KMS-11 (cell line): ENCODE measurements around the gene SERPINB4.
"Not testable (repeated sequence)": the region's sequence is repeated elsewhere in the genome, so short reads cannot be mapped to it uniquely, and the experiment has no call there.

ENCODE experiments used
- H2AFZ ChIP-seq: fragments of 200-600 bp; sonication (generic); 2 replicates; pipeline ENCODE4 v1.6.1; 2016; ENCODE audit warnings: antibody characterized with exemption, mixed run types, low read depth
- H3K27ac ChIP-seq: fragments of 200-600 bp; sonication (generic); 2 replicates; pipeline ENCODE4 v1.6.1; 2016; ENCODE audit warnings: mild to moderate bottlenecking, mixed run types
- H3K27me3 ChIP-seq: fragments of 200-600 bp; sonication (generic); 2 replicates; pipeline ENCODE4 v1.6.1; 2017; ENCODE audit warnings: mild to moderate bottlenecking, low read depth, mixed run types, moderate library complexity; ENCODE audit not compliant: insufficient read depth
- H3K36me3 ChIP-seq: fragments of 200-600 bp; sonication (generic); 2 replicates; pipeline ENCODE4 v1.6.1; 2017; ENCODE audit warnings: mild to moderate bottlenecking, mixed run types; ENCODE audit not compliant: insufficient read depth
- H3K4me1 ChIP-seq: fragments of 200-600 bp; sonication (generic); 2 replicates; pipeline ENCODE4 v1.6.1; 2016; ENCODE audit warnings: mild to moderate bottlenecking, low read depth, mixed run types; ENCODE audit not compliant: poor library complexity, severe bottlenecking
- H3K4me2 ChIP-seq: fragments of 200-600 bp; sonication (generic); 2 replicates; pipeline ENCODE4 v1.7.0; 2016; ENCODE audit warnings: mild to moderate bottlenecking, mixed run types
- H3K4me3 ChIP-seq: fragments of 200-600 bp; sonication (generic); IDR thresholded peaks from 2 replicates; pipeline ENCODE4 v1.6.1; 2017; ENCODE audit warnings: low read depth, low read length, mixed read lengths; ENCODE audit not compliant: insufficient read depth
- H3K79me2 ChIP-seq: fragments of 200-600 bp; sonication (generic); 2 replicates; pipeline ENCODE4 v1.6.1; 2016; ENCODE audit warnings: low read depth, mixed run types; ENCODE audit not compliant: insufficient read depth
- H3K9ac ChIP-seq: fragments of 200-600 bp; sonication (generic); 2 replicates; pipeline ENCODE4 v1.6.1; 2016; ENCODE audit warnings: mild to moderate bottlenecking, mixed run types
- H4K20me1 ChIP-seq: fragments of 200-600 bp; sonication (generic); 2 replicates; pipeline ENCODE4 v1.6.1; 2016; ENCODE audit warnings: mild to moderate bottlenecking, mixed run types; ENCODE audit not compliant: insufficient read depth
- TF ChIP-seq, protein P1 (sequence below): fragments of 200-600 bp; sonication (generic); conservative IDR thresholded peaks from 2 replicates; pipeline ENCODE4 v1.6.1; 2017; ENCODE audit warnings: low read depth, mild to moderate bottlenecking, antibody characterized with exemption, low read length, moderate library complexity, mixed read lengths

SERPINB4 gene

DNA sequence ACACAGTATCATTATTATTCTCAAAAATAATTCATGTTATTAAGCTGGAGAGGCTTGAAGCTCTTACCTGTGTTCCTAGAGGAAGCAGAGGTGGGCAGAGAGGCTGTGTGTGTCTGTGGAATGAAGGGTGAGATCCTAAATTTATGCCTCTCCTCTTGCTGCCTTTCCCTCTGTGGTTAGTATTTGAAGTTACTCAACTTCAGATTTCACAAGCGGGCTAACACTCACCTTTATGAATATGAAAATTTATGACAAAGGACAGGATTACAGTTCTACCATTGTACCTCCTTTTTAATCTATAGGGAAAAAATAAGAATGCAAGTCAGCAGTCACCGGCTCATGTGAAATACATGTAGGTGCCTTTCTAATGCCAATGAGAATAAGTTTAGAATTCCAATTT, at the start of gene SERPINB4:
Gene SERPINB4 (minus strand): TSS at position 115 of the 400 bp plus-strand sequence. CDS start 679 bp downstream, outside the sequence.
- H3K9ac ChIP-seq, H3K4me2 ChIP-seq, H4K20me1 ChIP-seq, H3K27ac ChIP-seq, H2AFZ ChIP-seq, H3K4me1 ChIP-seq, H3K79me2 ChIP-seq, H3K36me3 ChIP-seq, H3K27me3 ChIP-seq, H3K4me3 ChIP-seq: not testable (repeated sequence)

DNA sequence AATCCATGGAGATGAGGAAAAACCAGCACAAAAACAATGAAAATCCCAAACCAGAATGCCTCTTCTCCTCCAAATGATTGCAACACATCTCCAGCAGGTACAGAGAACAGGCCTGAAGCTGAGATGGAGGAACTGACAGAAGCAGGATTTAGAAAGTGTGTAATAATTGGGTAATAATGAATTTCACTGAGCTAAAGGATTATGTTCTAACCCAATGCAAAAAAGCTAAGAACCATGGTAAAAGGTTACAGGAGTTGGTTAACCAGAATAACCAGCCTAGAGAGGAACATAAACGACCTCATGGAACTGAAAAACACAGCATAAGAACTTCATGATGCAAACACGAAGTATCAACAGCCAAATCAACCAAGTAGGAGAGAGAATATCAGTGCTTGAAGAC, 45.0 kb upstream of the SERPINB4 start:
- Histone ChIP-seq H3K79me2 (no peaks in the 10 kb centered on the region), H3K27me3 (no peaks in the 10 kb centered on the region), H4K20me1 (no peaks in the 10 kb centered on the region), H2AFZ (no peak overlapping the region), H3K36me3 (no peaks in the 10 kb centered on the region), H3K4me1 (no peaks in the 10 kb centered on the region), H3K4me2 (no peak overlapping the region), H3K9ac (no peak overlapping the region), H3K27ac (no peak overlapping the region), H3K4me3 (no peak overlapping the region)
- TF ChIP-seq, protein P1, sequence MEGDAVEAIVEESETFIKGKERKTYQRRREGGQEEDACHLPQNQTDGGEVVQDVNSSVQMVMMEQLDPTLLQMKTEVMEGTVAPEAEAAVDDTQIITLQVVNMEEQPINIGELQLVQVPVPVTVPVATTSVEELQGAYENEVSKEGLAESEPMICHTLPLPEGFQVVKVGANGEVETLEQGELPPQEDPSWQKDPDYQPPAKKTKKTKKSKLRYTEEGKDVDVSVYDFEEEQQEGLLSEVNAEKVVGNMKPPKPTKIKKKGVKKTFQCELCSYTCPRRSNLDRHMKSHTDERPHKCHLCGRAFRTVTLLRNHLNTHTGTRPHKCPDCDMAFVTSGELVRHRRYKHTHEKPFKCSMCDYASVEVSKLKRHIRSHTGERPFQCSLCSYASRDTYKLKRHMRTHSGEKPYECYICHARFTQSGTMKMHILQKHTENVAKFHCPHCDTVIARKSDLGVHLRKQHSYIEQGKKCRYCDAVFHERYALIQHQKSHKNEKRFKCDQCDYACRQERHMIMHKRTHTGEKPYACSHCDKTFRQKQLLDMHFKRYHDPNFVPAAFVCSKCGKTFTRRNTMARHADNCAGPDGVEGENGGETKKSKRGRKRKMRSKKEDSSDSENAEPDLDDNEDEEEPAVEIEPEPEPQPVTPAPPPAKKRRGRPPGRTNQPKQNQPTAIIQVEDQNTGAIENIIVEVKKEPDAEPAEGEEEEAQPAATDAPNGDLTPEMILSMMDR = no peak

DNA sequence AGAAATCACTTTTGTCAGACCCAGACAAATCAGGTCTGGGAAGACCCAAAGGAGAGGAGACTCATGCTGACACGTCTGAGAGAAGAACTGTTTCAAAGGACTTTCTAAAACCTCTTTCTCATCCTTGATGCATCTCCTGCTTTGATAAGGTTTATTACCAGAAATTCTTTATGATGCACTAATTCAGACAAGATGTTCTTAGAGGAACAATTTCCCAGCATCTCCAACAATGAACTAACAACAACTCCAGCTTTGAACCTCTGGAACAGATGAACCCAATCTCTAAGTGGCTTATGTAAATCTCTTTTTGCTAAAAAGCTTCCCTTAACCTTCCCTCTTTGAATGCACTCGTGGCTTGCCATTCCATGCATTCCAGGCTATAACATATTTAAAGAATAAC, 42.8 kb upstream of the SERPINB4 start:
- no peak overlapping the region for H2AFZ ChIP-seq
- TF ChIP-seq, protein P1 = no peak
- no peak overlapping the region for H3K27ac ChIP-seq

DNA sequence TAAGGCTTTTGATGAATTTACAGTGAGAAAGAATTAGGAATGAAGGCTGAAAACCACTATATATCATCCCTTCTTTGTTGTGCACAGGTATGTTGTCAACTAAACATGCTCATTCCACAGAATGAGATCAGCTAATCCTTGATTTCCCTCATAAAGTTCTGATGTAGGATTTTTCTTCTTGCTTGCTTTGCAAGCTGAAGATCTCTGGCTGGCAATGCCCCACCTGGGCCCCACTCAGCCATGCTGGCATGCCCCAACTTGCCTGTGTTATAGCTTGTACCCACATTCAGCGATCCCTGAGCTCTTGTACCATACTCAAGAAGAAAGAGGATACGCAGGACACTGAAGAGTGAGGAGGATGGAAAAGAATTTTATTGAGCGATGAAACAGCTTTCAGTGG, 40.7 kb upstream of the SERPINB4 start:
- no peaks in the 10 kb centered on the region for H3K27me3 ChIP-seq
- TF ChIP-seq, protein P1 = no peak
- H3K4me1 ChIP-seq = no peaks in the 10 kb centered on the region
- no peak overlapping the region for H2AFZ ChIP-seq
- no peaks in the 10 kb centered on the region for H3K79me2 ChIP-seq
- H3K4me3 ChIP-seq = no peak overlapping the region
- H3K9ac ChIP-seq = no peak overlapping the region
- no peaks in the 10 kb centered on the region for H3K36me3 ChIP-seq
- no peak overlapping the region for H3K27ac ChIP-seq
- no peak overlapping the region for H3K4me2 ChIP-seq
- H4K20me1 ChIP-seq = no peaks in the 10 kb centered on the region

More for the DNA sequence above, 42.8 kb upstream of the SERPINB4 start:
- H3K9ac ChIP-seq = no peak overlapping the region
- H4K20me1 ChIP-seq = no peaks in the 10 kb centered on the region
- H3K36me3 ChIP-seq = no peaks in the 10 kb centered on the region
- H3K27me3 ChIP-seq = no peaks in the 10 kb centered on the region
- H3K4me1 ChIP-seq = no peaks in the 10 kb centered on the region
- no peaks in the 10 kb centered on the region for H3K79me2 ChIP-seq
- H3K4me3 ChIP-seq = no peak overlapping the region
- H3K4me2 ChIP-seq = no peak overlapping the region

DNA sequence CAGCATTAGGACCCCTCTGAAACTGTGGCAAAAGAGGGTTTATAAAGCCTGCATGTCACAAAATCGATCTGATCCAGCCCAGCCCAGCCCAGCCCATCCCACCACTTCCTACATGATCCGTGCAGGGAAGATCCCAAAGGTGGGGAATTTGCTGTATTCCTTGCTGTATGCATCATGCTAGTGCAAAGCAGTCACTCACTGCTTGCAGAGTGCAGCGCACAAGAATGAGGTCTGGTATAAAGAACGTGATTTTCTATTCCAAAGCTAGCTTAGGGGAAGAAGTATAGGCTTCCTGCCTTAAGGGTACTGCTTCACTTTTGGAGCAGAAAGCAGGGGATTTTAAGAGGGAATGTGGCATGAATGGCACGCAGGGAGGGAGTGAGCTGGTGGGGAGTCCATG, 39.8 kb upstream of the SERPINB4 start:
- no peaks in the 10 kb centered on the region for H3K79me2 ChIP-seq
- H3K27ac ChIP-seq = no peak overlapping the region
- no peaks in the 10 kb centered on the region for H3K27me3 ChIP-seq
- H3K4me1 ChIP-seq = no peaks in the 10 kb centered on the region
- TF ChIP-seq, protein P1 = no peak
- no peak overlapping the region for H3K4me3 ChIP-seq
- H3K4me2 ChIP-seq = no peak overlapping the region
- H4K20me1 ChIP-seq = no peaks in the 10 kb centered on the region
- H2AFZ ChIP-seq = no peak overlapping the region
- no peaks in the 10 kb centered on the region for H3K36me3 ChIP-seq
- no peak overlapping the region for H3K9ac ChIP-seq
